ENCODE data around the gene SLC38A10.

SLC38A10 gene

GRCh38 chr17:81236784-81237183 lies 58.3 kb downstream of the SLC38A10 start:
- Histone ChIP-seq H3K4me1 (ENCODE audit: insufficient read depth, poor library complexity, severe bottlenecking) (no peaks in the 10 kb centered on the region), H3K27ac (ENCODE audit: poor library complexity, severe bottlenecking) (no peak overlapping the region), H3K36me3 (ENCODE audit: low read depth) (peaks cover 16% of the 10 kb centered on the region), H3K9me3 (ENCODE audit: severe bottlenecking) (no peaks in the 10 kb centered on the region), H3K27me3 (ENCODE audit: insufficient read depth, poor library complexity, severe bottlenecking) (no peaks in the 10 kb centered on the region), H3K4me3 (ENCODE audit: severe bottlenecking) (no peak overlapping the region)
- ATAC-seq (ENCODE audit: low read depth) = no peak
- TF ChIP-seq CTCF (IDR thresholded peaks at IDR 0.05; ENCODE audit: poor library complexity, severe bottlenecking) = no peak
- no peak for DNase-seq (ENCODE audit: low spot score)

GRCh38 chr17:81235822-81236740 lies 59.0 kb downstream of the SLC38A10 start:
- Histone ChIP-seq H3K9me3 (ENCODE audit: severe bottlenecking) (no peaks in the 10 kb centered on the region), H3K27ac (ENCODE audit: poor library complexity, severe bottlenecking) (no peak overlapping the region), H3K4me1 (ENCODE audit: insufficient read depth, poor library complexity, severe bottlenecking) (no peaks in the 10 kb centered on the region), H3K27me3 (ENCODE audit: insufficient read depth, poor library complexity, severe bottlenecking) (no peaks in the 10 kb centered on the region), H3K36me3 (ENCODE audit: low read depth) (peaks cover 16% of the 10 kb centered on the region), H3K4me3 (ENCODE audit: severe bottlenecking) (no peak overlapping the region)
- no peak for TF ChIP-seq CTCF (IDR thresholded peaks at IDR 0.05; ENCODE audit: poor library complexity, severe bottlenecking)
- ATAC-seq (ENCODE audit: low read depth) (no peak), DNase-seq (ENCODE audit: low spot score) (no peak)

- Histone ChIP-seq H3K4me3 (ENCODE audit: severe bottlenecking) (no peak overlapping the region), H3K27ac (ENCODE audit: poor library complexity, severe bottlenecking) (no peak overlapping the region), H3K4me1 (ENCODE audit: insufficient read depth, poor library complexity, severe bottlenecking) (no peaks in the 10 kb centered on the region), H3K36me3 (ENCODE audit: low read depth) (peaks cover 16% of the 10 kb centered on the region), H3K27me3 (ENCODE audit: insufficient read depth, poor library complexity, severe bottlenecking) (no peaks in the 10 kb centered on the region), H3K9me3 (ENCODE audit: severe bottlenecking) (no peaks in the 10 kb centered on the region)
- ATAC-seq (ENCODE audit: low read depth) (no peak), DNase-seq (ENCODE audit: low spot score) (no peak)
- TF ChIP-seq CTCF (IDR thresholded peaks at IDR 0.05; ENCODE audit: poor library complexity, severe bottlenecking) = no peak
Observed at GRCh38 chr17:81234940-81235821, 59.9 kb downstream of the SLC38A10 start.

- ATAC-seq (ENCODE audit: low read depth) = no peak
- H3K9me3 ChIP-seq (ENCODE audit: severe bottlenecking) = no peaks in the 10 kb centered on the region
- TF ChIP-seq CTCF (IDR thresholded peaks at IDR 0.05; ENCODE audit: poor library complexity, severe bottlenecking) = no peak
- no peak overlapping the region for H3K27ac ChIP-seq (ENCODE audit: poor library complexity, severe bottlenecking)
- peaks cover 16% of the 10 kb centered on the region for H3K36me3 ChIP-seq (ENCODE audit: low read depth)
- no peaks in the 10 kb centered on the region for H3K4me1 ChIP-seq (ENCODE audit: insufficient read depth, poor library complexity, severe bottlenecking)
- H3K27me3 ChIP-seq (ENCODE audit: insufficient read depth, poor library complexity, severe bottlenecking) = no peaks in the 10 kb centered on the region
- H3K4me3 ChIP-seq (ENCODE audit: severe bottlenecking) = no peak overlapping the region
- no peak for DNase-seq (ENCODE audit: low spot score)
Observed at GRCh38 chr17:81234506-81234855, 60.6 kb downstream of the SLC38A10 start.
